ENCODE measurements around the gene AKR1C4. TPM values are rescaled to one million over a fixed set of nuclear protein-coding genes. Genes with fewer than 3 reads are reported as not detected.
"Not testable (repeated sequence)": the region's sequence is repeated elsewhere in the genome, so short reads cannot be mapped to it uniquely, and the experiment has no call there.

Gene AKR1C4
- total and polyA plus RNA-seq, 2 experiments from 2014 or later = 0.40 to 1.7 TPM

- no peak for DNase-seq (ENCODE audit: low spot score)
- TF ChIP-seq EZH2phosphoT487 (IDR thresholded peaks at IDR 0.05; ENCODE audit: low read depth, severe bottlenecking, unreplicated experiment) = no peak
- TF ChIP-seq CTCF (IDR thresholded peaks at IDR 0.05; ENCODE audit: poor library complexity) = no peak
- TF ChIP-seq EZH2 (IDR thresholded peaks at IDR 0.05; ENCODE audit: borderline replicate concordance) = no peak
- 89% methylated on average over 3 of the region's 3 CpGs for WGBS (ENCODE audit: low lambda C conversion rate, missing lambda C conversion rate)
- Histone ChIP-seq H3K4me2 (no peak overlapping the region), H3K79me2 (no peaks in the 10 kb centered on the region), H3K9me2 (replicated peaks; ENCODE audit: insufficient read depth) (no peaks in the 10 kb centered on the region), H2AFZ (no peak overlapping the region), H3K4me1 (ENCODE audit: insufficient read depth) (peaks cover 6% of the 10 kb centered on the region), H3K36me3 (replicated peaks; ENCODE audit: insufficient read depth, low read depth) (no peaks in the 10 kb centered on the region), H3K9me3 (ENCODE audit: low read depth) (peaks cover 4% of the 10 kb centered on the region), H3K27ac (no peak overlapping the region), H3K27me3 (no peaks in the 10 kb centered on the region), H4K20me1 (ENCODE audit: insufficient read depth, poor library complexity, severe bottlenecking) (no peaks in the 10 kb centered on the region), H3K4me3 (no peak overlapping the region)
Observed at GRCh38 chr10:5198386-5198785, 1.7 kb downstream of the AKR1C4 start.

GRCh38 chr10:5199398-5199797, 2.8 kb downstream of the AKR1C4 start:
- WGBS (ENCODE audit: low lambda C conversion rate, missing lambda C conversion rate) = 78% methylated on average over 8 of the region's 8 CpGs
- DNase-seq (ENCODE audit: low spot score) = no peak
- TF ChIP-seq CTCF (IDR thresholded peaks at IDR 0.05; ENCODE audit: poor library complexity) (no peak), EZH2phosphoT487 (IDR thresholded peaks at IDR 0.05; ENCODE audit: low read depth, severe bottlenecking, unreplicated experiment) (no peak), EZH2 (IDR thresholded peaks at IDR 0.05; ENCODE audit: borderline replicate concordance) (no peak)
- no peaks in the 10 kb centered on the region for H3K79me2 ChIP-seq
- no peak overlapping the region for H2AFZ ChIP-seq
- H3K4me2 ChIP-seq = no peak overlapping the region
- no peaks in the 10 kb centered on the region for H3K36me3 ChIP-seq (replicated peaks; ENCODE audit: insufficient read depth, low read depth)
- H3K27ac ChIP-seq = no peak overlapping the region
- H3K9me2 ChIP-seq (replicated peaks; ENCODE audit: insufficient read depth) = no peaks in the 10 kb centered on the region
- peaks cover 6% of the 10 kb centered on the region for H3K4me1 ChIP-seq (ENCODE audit: insufficient read depth)
- no peak overlapping the region for H3K4me3 ChIP-seq
- H3K27me3 ChIP-seq = no peaks in the 10 kb centered on the region
- H4K20me1 ChIP-seq (ENCODE audit: insufficient read depth, poor library complexity, severe bottlenecking) = no peaks in the 10 kb centered on the region
- peaks cover 4% of the 10 kb centered on the region for H3K9me3 ChIP-seq (ENCODE audit: low read depth)

GRCh38 chr10:5206799-5207198, 10.2 kb downstream of the AKR1C4 start:
- TF ChIP-seq EZH2 (IDR thresholded peaks at IDR 0.05; ENCODE audit: borderline replicate concordance) (no peak), CTCF (IDR thresholded peaks at IDR 0.05; ENCODE audit: poor library complexity) (no peak), EZH2phosphoT487 (IDR thresholded peaks at IDR 0.05; ENCODE audit: low read depth, severe bottlenecking, unreplicated experiment) (no peak)
- 73% methylated on average over 6 of the region's 6 CpGs for WGBS (ENCODE audit: low lambda C conversion rate, missing lambda C conversion rate)
- Histone ChIP-seq H3K36me3 (replicated peaks; ENCODE audit: insufficient read depth, low read depth) (no peaks in the 10 kb centered on the region), H3K79me2 (no peaks in the 10 kb centered on the region), H3K9me3 (ENCODE audit: low read depth) (no peaks in the 10 kb centered on the region), H3K4me1 (ENCODE audit: insufficient read depth) (no peaks in the 10 kb centered on the region), H4K20me1 (ENCODE audit: insufficient read depth, poor library complexity, severe bottlenecking) (no peaks in the 10 kb centered on the region), H2AFZ (no peak overlapping the region), H3K4me2 (no peak overlapping the region), H3K9me2 (replicated peaks; ENCODE audit: insufficient read depth) (no peaks in the 10 kb centered on the region), H3K27me3 (no peaks in the 10 kb centered on the region), H3K4me3 (no peak overlapping the region), H3K27ac (no peak overlapping the region)
- no peak for DNase-seq (ENCODE audit: low spot score)

- not testable (repeated sequence) for H3K4me2 ChIP-seq; H3K27ac ChIP-seq; DNase-seq (ENCODE audit: low spot score); H3K4me3 ChIP-seq; H3K9me3 ChIP-seq (ENCODE audit: low read depth); H3K9me2 ChIP-seq (replicated peaks; ENCODE audit: insufficient read depth); H3K4me1 ChIP-seq (ENCODE audit: insufficient read depth); H3K79me2 ChIP-seq; H2AFZ ChIP-seq; H4K20me1 ChIP-seq (ENCODE audit: insufficient read depth, poor library complexity, severe bottlenecking); H3K36me3 ChIP-seq (replicated peaks; ENCODE audit: insufficient read depth, low read depth); H3K27me3 ChIP-seq
- WGBS (ENCODE audit: low lambda C conversion rate, missing lambda C conversion rate) = 100% methylated on average over 1 of the region's 1 CpG
Observed at GRCh38 chr10:5209776-5210175, 13.1 kb downstream of the AKR1C4 start.

GRCh38 chr10:5210261-5210660, 13.6 kb downstream of the AKR1C4 start:
- not testable (repeated sequence) for H2AFZ ChIP-seq; H3K4me3 ChIP-seq; H3K4me2 ChIP-seq; H4K20me1 ChIP-seq (ENCODE audit: insufficient read depth, poor library complexity, severe bottlenecking); H3K27me3 ChIP-seq; H3K4me1 ChIP-seq (ENCODE audit: insufficient read depth); H3K9me2 ChIP-seq (replicated peaks; ENCODE audit: insufficient read depth); H3K36me3 ChIP-seq (replicated peaks; ENCODE audit: insufficient read depth, low read depth); H3K9me3 ChIP-seq (ENCODE audit: low read depth); H3K79me2 ChIP-seq; DNase-seq (ENCODE audit: low spot score); H3K27ac ChIP-seq
- 79% methylated on average over 1 of the region's 1 CpG for WGBS (ENCODE audit: low lambda C conversion rate, missing lambda C conversion rate)

All from hepatocyte (in vitro differentiated cells).